Right atrium auricular region (tissue), 2 donors: Measurements from ENCODE around the gene MS4A18. TPM values are rescaled to one million over a fixed set of nuclear protein-coding genes. Genes with fewer than 3 reads are reported as not detected.
"Not testable (repeated sequence)": the region's sequence is repeated elsewhere in the genome, so short reads cannot be mapped to it uniquely, and the experiment has no call there.

Experiments
- DNase-seq: peaks from one replicate; pipeline ENCODE4 v3.0.0-alpha.2; 2019; ENCODE audit warnings: low spot score
- H3K27ac ChIP-seq, 2 donors: fragments of 200-600 bp; sonication (generic); 1 replicate in 1 of 2; 2 replicates in 1 of 2; pipeline ENCODE4 v1.5.1; 2016 to 2019
- H3K27me3 ChIP-seq, 2 donors: fragments of 200-600 bp; sonication (generic); one replicate each; pipeline versions ENCODE4 v1.5.1 to v1.6.0; 2017 to 2019
- H3K36me3 ChIP-seq: fragments of 200-600 bp; sonication (generic); one replicate; pipeline ENCODE4 v1.5.1; 2016
- H3K4me1 ChIP-seq, 2 donors: fragments of 200-600 bp; sonication (generic); one replicate each; pipeline versions ENCODE4 v1.5.1 to v1.6.0; 2017 to 2019
- H3K4me3 ChIP-seq, 2 donors: fragments of 200-600 bp; sonication (generic); 1 replicate in 1 of 2; 2 replicates in 1 of 2; pipeline ENCODE4 v1.5.1; 2017 to 2019; ENCODE audit warnings: mild to moderate bottlenecking in 1 of 2, moderate library complexity in 1 of 2
- H3K9me3 ChIP-seq, 2 donors: fragments of 200-600 bp; sonication (generic); one replicate each; pipeline ENCODE4 v1.5.1; 2019
- CTCF ChIP-seq, 2 donors: fragments of 200-600 bp; sonication (generic); IDR thresholded peaks; one replicate each; pipeline ENCODE4 v1.5.1; 2019; ENCODE audit warnings: antibody characterized with exemption in 2 of 2
- total RNA-seq, 2 donors: library from RNA; depleted of rRNA; stranded (reverse); fragments of >200 nt; gene quantifications; one replicate each; pipeline ENCODE4 v1.1.0, GENCODE V29; 2016

The MS4A18 gene
- total RNA-seq, 2 donors from 2014 or later, result not detected

DNA sequence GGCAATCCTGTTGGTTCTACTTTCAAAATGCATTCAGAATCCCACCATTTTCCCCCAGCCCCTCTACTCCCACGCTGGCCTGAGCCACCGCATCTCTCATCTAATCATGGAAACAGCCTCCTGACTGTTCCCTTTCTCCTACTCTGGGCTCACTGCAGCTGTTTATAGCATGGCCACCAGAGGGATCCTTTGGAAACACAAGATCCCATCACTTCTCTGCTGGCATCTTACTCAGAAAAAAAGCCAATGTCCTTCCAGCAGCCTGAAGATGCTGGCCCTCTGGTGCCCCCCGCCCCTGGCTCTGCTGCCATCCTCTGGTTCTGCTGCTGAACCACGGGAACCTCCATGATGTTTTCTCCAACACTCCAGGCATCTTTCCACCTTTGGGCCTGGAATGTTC, 14.0 kb upstream of the MS4A18 start:
- no peaks in the 10 kb centered on the region for H3K36me3 ChIP-seq
- TF ChIP-seq CTCF (IDR thresholded peaks at IDR 0.05), result no peak
- H3K4me3 ChIP-seq, result no peak overlapping the region
- no peaks in the 10 kb centered on the region for H3K4me1 ChIP-seq
- no peak overlapping the region for H3K27ac ChIP-seq
- no peaks in the 10 kb centered on the region for H3K27me3 ChIP-seq
- DNase-seq, result no peak
- H3K9me3 ChIP-seq, result no peaks in the 10 kb centered on the region

GRCh38 chr11:60711276-60711675, 13.2 kb upstream of the MS4A18 start:
- H3K27ac ChIP-seq, result no peak overlapping the region
- no peak for DNase-seq
- no peaks in the 10 kb centered on the region for H3K27me3 ChIP-seq
- no peak for TF ChIP-seq CTCF (IDR thresholded peaks at IDR 0.05)
- H3K4me1 ChIP-seq, result no peaks in the 10 kb centered on the region
- H3K9me3 ChIP-seq, result no peaks in the 10 kb centered on the region
- H3K36me3 ChIP-seq, result no peaks in the 10 kb centered on the region
- H3K4me3 ChIP-seq, result no peak overlapping the region

DNA sequence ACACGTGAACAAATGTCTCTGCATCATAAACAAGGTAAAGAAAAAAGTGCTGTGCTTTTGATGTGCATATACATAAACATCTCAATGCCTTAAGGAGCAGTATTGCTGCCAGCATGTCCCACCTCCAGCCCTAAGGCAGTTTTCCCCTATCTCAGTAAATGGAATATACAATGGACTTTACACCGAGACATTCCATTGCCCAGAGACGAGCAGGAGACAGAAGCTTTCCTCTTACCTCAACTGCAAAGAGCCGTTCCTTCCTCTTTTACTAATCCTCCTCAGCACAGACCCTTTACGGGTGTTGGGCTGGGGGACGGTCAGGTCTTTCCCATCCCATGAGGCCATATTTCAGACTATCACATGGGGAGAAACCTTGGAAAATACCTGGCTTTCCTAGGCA, 11.1 kb upstream of the MS4A18 start:
- not testable (repeated sequence) for H3K9me3 ChIP-seq, H3K4me1 ChIP-seq, H3K27ac ChIP-seq, H3K36me3 ChIP-seq, H3K27me3 ChIP-seq, H3K4me3 ChIP-seq, DNase-seq

GRCh38 chr11:60717956-60718355, 6.6 kb upstream of the MS4A18 start:
- H3K4me3 ChIP-seq, result no peak overlapping the region
- H3K36me3 ChIP-seq, result no peaks in the 10 kb centered on the region

DNA sequence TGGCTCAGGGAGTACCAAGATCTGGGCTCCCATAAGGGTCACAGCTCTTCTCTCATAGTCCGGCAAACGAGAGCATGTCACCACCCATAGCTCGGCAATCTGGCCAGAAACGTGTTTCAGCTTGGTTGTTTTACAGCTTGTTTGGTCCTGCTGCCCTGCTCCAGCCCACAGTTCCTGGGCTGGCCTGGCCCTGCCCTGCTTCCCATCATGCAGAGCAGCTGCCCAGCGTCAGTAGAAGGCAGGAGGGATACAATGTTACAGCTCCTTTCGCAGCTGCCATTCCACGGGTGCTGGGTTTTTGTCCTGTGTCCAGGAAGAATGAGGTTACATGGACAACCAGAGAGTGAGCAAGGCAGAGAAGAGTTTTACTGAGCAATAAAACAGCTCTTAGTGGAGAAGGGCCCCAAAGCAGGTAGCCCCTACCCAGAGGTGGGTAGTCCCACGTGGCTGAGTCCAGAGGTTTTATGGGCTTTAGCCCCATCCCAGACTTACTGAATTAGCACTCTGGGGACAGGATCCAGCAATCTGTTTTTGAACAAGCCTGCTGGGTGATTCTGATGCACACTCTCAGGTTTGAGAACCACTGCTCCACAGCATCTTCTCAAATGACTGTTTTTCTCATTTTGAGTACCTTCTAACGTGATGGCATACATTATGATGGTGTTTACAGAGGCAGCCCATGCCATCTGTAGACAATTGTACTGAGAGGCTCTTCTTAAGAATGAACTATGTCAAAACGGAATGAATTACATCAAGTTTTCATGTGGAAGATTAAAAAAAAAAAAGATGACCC, 5.8 kb upstream of the MS4A18 start:
- H3K27ac ChIP-seq, result no peak overlapping the region
- H3K36me3 ChIP-seq, result no peaks in the 10 kb centered on the region
- no peaks in the 10 kb centered on the region for H3K4me1 ChIP-seq
- TF ChIP-seq CTCF (IDR thresholded peaks at IDR 0.05), result no peak
- no peak overlapping the region for H3K4me3 ChIP-seq
- H3K27me3 ChIP-seq, result no peaks in the 10 kb centered on the region
- H3K9me3 ChIP-seq, result no peaks in the 10 kb centered on the region
- no peak for DNase-seq

More at GRCh38 chr11:60717956-60718355, 6.6 kb upstream of the MS4A18 start:
- no peaks in the 10 kb centered on the region for H3K27me3 ChIP-seq
- no peaks in the 10 kb centered on the region for H3K4me1 ChIP-seq
- no peak overlapping the region for H3K27ac ChIP-seq
- no peak for TF ChIP-seq CTCF (IDR thresholded peaks at IDR 0.05)
- no peak for DNase-seq
- H3K9me3 ChIP-seq, result no peaks in the 10 kb centered on the region

DNA sequence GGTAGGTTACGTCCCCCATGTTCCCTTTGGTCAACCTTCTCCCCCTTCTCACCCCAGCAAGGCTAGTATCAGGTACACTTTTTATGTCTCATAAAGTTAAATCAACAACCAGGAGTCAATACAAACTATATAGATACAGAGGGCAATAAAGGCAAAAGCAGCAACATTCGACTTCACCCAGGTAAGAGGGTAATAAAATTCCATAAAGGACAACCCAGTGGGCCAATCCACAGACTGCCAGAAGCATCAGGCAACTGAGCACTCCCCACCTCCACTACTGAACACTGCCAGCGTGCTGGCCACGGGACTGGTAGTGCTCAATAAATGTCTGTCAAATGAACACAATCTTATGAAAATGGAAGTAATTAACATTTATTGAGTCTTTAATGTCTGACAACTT, 5.1 kb upstream of the MS4A18 start:
- Histone ChIP-seq H3K9me3 (no peaks in the 10 kb centered on the region), H3K36me3 (no peaks in the 10 kb centered on the region), H3K27me3 (no peaks in the 10 kb centered on the region), H3K4me3 (no peak overlapping the region), H3K4me1 (no peaks in the 10 kb centered on the region), H3K27ac (no peak overlapping the region)
- DNase-seq, result no peak
- TF ChIP-seq CTCF (IDR thresholded peaks at IDR 0.05), result no peak
